CD4-positive, alpha-beta T cell treated with Interferon alpha-2 for 1 hour (primary cell): ENCODE measurements around the gene ST8SIA1.

Source experiments
- DNase-seq, 2 donors: peaks; one replicate each; pipeline ENCODE4 v3.0.0-alpha.2; 2020 to 2022

Gene ST8SIA1

DNA sequence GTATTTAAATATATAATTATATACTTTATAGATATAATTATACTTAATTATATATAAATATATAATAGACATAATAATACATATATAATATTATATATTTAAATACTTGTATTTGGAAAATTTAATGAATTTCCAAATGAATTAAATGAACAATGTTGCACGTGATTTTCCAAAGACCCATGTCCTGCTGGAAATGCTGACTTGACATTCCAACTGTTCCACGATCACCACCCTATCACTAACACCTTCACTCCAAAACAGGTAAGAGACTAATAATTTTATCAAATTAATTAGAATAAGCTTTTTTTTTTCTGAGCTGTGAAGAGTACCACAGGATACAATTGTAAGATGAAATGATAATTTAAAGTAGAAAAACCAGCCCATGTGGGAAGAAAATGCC lies 103.4 kb downstream of the ST8SIA1 start:
- DNase-seq = no peak

DNA sequence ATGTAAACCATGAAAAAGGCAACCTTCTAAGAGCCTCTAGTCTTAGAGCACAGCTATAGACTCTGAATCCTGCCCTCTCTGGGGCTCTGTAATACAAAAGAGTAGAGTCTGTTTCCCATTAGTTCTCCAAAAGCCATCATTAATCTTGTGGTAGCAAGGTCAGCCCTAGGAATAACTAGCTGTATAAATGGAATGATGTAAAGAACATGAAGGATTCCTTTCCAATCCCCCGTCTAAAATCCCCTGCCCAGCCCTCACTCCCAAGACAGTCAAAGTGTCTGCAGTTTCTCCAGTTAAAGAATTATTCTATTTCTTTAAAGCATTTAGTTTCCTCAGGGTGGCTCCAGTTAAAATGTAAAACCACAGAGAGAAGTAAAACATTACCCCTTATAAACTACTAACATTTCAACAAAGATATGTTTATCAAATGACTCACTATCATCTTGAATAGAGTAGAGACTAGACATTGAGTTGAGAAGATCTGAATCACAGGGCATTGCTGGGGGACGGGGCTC lies 104.2 kb downstream of the ST8SIA1 start:
- DNase-seq = no peak

DNA sequence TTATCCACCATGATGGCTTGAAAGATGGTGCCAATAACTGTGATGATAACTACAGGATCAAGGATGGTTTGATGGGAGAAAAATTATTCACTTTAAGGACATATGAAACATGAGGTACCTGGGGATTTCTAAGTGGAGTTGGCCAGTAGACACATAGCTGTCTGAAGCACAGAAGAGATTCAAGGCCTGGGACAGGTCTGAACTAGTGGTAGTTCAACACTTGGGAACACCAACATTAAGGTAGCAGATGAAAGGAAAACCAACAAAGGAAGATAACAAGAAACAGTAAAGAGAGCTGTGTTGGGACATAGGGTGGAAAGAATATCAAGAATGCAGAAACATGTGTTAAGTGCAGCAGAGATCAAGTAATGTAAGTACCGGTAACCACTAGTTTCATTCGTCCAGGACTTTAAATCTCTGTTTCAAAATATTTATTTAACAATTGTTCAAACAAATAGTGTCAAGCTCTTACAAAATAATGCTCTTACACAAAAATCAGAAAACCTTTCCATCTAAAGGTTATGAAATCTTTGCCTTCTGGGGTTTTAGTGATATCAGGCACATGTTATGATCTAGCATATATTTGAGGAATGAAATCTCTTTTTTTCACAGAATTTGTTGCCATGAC lies 104.7 kb downstream of the ST8SIA1 start:
- no peak for DNase-seq

DNA sequence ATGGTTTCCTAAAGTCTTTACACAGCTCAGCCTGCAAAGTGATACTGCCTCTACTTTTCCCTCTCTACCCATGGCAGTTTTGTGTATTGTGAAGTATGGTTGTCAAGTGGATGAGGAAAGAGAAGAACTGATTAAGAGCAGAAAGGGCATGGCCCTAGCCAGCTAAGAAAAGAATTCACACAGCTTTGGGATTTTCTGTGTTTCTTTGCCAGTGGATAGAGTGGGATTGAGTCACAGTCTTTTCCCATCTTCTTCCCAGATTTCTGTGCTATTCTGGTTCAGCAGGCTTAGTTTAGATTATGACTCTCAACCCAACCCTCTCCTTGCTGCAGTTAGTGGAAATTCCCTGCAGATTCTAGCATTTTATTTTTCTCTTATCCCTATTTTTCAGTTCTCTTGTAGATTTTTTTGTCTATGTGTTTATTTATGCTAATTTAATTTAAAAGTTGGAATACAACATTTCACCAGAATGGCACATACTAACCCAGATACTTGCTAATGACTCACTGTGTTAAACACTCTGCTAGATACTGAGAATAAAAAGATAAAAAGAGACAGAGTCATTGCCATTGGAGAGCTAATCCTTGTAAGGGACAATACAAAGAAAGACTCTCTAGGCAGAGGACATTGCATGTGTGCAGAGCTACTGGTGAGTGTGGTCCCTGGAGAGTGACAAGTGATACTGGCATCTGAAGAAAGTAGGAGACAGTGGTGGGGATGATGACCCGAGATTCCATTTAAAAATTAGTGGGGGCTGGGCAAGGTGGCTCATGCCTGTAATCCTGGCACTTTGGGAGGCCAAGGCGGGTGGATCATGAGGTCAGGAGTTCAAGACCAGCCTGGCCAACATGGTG lies 106.3 kb downstream of the ST8SIA1 start:
- no peak for DNase-seq

DNA sequence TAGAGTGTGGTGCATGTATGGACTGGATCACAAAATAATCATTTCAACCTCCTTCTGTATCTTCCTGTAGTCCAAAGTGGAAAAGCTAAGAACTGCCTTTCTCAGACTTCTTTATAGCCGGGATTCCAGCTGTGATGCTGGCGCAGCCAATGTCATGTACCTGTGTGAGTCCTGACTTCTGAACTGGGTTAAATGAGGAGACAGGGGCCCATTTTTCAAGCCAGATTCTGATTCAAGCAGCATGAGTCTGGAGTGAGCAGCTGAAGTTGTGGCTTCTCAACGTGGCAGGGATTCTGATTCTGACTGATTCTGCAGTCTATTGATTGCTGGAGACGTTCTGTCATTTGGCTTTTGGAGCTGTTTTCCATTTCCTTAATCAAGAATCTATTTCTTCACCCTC lies 111.2 kb downstream of the ST8SIA1 start:
- no peak for DNase-seq

DNA sequence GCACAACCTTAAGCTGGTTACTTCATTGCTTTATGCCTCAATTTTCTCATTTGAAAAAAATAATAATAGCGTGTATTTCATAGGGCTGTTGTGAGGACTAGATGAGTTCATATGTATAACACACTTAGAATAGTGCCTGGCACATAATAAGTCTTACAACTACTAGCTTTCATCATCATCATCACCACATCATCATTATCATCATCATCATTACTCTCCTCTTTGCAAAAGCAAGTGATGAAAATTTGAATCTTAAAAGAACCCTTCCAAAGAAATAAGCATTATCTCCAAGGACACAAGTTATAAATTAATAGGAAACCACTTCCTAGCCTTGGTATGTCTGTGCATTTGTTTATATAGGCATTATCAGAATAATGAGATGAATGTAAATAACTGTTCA lies 117.0 kb downstream of the ST8SIA1 start:
- no peak for DNase-seq

DNA sequence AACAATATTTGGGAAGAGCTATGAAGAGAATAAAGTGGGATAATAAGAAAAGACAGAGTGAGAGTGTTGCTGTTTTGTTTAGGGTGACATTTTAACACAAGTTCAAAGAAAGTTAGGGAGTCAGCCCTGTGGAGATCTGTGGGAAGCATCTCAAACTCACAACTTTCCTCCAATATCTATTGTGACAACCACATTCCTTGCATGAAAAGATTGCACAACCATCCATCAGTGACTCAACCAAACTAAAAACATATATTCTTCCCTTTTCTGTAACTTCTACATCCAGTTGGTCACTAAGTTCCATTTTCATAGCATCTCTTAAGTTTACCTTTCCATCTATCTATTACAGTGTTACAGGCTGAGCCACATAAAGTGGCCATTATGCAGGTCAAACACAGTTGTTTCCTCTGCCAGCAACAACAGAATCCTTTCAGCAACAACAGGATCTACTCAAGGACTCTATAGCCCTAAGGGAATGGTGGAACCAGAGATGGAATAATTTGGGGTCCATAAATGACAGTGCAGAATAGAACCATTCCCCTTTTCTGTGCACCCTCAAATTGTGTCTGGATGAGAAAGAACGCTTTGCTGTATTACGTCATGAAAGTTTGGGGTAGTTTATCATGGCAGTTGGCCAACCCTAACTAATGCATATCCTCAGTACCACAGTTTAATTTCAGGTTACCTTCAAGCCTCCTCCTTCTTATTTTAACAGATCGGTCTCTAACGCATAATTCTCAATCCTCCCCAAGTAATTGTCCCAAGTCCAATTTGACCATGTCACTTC lies 118.8 kb downstream of the ST8SIA1 start:
- DNase-seq = no peak

DNA sequence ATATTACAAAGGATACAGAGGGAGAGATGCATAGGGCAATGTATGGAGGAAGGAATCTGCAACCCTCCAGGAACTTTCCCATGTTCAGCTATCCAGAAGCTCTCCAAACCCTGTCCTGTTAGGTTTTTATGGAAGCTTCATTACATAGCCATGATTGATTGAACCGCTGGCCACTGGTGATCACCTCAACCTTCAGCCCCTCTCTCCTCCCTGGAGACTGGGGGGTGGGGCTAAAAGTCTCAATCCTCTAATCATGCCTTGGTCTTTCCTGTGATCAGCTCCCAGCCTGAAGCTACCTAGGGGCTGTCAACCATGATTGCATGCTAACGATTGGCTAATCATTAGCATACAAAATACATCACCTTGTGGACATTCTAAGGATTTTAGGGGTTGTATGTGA lies 123.4 kb downstream of the ST8SIA1 start:
- DNase-seq = no peak

DNA sequence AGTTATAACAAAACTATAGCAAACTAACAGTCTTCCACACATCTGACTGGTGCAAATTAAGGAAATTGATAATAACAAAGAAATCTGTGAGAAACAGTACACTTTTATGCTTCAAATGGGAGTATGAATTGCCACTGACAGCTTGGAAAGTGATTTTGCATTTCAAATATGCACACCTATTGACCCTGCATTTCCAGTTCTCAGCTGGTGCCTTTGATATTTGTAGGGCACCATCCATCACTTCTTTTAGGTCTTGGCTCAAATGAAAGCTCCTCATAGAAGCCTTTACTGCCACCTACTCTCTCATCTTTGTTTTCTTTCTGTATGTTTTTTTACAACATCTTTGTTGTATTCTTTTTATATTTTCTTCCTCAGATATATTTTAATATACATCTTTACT lies 125.1 kb downstream of the ST8SIA1 start:
- no peak for DNase-seq

DNA sequence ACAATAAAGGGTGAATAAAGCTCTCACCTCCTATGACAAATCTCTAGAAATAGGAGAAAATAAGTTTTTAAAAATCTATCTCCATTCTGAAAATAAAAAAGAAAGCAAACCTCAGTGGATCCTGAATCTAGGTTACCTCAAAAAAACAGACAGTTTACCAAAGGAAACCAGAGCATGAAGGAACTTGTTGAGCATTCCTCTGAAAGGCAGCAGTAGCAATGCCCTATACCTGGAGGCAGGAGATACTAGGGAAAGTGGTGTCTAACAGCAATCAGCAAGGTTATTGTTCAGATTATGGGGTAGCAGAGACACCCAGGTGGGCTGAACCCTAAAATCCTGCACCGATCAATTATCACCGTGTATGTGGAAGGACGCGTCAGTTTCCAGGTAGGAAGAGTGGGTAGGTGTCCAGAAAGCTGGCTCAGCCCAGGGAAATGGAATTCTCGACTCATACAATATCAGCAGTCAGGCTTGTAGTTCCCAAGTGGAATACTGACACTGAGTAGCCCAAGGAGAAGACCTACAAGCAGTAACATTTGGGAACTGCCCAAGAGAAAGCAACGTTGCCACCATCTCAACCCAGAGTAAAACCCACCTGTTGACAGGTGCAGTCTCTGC lies 128.3 kb downstream of the ST8SIA1 start:
- DNase-seq = no peak

DNA sequence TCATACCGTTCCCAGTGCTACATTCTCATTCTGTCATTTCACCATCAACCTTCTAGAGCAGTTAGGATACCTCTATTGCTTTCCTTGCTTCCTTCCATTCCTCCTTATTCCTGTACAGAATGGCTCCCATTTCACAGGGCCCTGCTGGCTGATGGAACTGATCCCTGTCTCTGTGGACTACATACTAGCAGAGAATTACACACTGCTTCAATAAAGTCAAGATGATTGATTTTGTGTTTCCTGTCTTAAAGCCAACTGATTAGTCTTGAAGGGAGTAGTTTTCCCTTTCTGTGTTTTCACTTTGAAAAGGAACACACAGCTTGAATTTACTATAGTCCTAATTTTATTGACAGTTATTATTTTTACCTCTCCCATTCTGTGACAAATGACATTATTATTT lies 130.1 kb downstream of the ST8SIA1 start:
- no peak for DNase-seq

DNA sequence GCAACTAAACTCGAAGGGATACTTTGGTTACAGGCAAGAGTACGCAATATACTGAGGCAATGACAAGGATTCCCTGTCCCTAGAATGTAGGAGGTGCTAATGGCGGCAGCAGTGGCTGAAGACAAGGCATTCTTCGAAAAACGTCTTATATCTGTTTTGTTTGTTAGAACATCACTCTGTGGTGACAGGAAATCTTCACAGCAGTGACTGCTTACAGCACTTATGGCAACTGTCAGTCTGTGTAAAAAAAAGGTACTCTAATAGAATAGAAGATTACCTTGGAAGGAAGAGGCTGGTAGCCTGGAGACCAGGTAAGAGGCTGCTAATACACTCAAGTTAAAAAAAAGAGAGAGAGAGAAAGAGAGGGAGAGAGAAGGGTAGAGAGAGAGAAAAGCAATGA lies 131.7 kb downstream of the ST8SIA1 start:
- no peak for DNase-seq

DNA sequence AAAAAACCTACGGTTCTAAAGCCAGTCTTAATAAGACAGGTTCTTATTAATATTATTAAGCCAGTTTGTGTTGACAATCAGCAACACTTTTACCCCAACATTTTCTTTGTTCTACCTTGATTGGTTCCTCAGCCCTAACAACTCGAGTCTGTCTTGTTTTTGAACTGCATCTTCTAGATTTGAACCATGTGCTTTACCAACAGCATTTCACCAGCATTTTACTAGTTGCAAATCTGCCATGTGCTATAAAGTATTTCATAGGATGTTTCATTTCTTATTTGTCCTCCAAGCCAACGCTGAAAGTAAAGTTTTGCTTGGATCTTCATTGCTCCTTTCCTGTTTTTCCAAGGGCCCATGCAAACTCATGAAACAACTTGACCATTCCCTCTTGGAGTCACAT lies 133.4 kb downstream of the ST8SIA1 start:
- no peak for DNase-seq

DNA sequence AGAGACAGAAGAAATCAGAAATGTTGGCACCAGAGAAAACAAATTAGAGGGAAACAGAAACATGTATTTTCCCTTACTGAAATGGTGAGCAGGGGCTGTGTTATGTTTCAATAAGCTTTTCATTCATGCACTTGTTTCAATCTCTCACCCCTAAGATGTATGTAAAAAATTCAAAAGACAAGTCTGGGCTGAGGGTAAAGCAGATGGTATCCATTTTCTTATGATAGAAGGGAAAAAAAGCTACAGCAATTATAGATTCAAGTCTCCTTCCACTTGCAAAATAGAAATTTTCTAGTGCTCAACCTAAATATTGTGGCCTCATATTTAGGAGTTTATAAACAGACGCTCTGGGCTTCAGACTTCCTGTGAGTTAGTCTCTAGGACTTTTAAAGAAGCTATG lies 138.3 kb downstream of the ST8SIA1 start:
- DNase-seq = no peak

DNA sequence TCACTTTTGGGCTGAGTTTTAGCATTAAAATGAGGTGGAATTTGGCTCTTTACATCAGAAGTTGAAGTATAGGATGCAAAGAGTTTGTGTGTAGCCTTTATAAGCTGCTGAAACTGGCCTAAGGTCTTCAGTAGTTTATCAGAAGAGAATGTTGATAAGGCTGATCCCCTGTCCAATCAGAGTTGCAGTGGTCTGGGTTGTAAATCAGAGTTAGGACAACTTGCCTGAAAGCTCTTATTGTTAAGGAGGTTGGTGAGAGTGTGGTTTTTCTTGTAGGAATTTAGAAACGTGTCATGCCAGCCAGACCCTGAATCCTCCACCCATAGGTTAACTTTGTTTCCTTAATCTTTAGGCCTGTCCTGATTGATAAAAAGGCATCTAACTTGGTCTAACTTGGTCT lies 143.5 kb downstream of the ST8SIA1 start:
- DNase-seq = no peak

DNA sequence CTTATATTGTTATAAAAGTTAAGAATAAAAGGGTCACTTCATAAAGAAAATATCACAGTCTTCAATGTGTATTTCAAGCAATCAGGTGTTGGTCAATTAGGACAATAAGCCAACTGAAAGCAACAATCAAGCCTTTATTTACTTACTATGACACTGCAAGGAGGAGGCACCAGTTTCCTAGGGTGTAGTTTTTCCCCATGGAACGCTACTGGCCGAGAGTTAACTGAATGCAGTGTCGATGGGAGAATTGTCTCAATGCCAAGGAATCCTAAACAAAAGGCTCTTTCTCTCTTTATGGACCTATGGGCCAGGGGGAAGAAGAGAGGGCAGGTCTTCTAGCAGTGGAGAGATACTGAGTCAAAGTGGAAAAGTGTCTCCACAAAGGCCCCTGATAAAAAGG lies 146.1 kb downstream of the ST8SIA1 start:
- no peak for DNase-seq

DNA sequence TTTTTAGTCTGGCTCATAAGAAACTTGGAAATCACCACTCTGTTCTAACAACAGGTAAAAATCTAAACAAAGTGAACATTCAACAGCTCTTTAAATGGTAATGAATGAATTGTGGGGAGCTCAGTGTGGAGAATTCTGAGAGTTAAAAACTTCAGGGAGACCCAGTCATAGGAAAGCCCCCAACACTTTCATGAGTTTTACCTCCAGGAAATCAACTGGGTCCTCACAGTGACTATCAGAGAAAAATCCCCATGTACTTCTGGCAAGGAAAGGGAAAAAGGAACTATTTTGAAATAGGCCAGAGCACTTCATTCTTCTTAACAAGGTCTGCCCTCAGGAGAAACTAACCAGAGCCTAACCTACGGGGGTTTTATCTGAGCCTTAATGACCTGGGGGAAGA lies 153.8 kb downstream of the ST8SIA1 start:
- no peak for DNase-seq

DNA sequence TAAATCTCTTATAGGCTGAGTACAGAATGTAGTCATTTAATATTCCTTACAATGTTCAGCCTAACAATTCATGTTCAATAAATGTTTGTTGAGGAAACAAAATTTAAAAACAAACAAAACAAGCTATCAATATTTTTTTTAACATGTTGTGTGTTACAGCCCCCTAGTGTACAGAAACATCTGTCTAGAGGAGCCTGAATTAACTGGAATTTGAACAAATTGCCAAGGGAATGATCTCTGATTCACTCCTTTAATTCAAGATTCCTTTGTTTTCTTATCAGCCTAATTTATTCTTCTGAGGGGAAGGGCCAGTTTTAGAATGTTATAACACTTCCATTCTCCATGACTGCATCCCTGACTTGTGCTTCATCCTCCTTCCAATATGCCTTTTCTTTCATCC lies 161.3 kb downstream of the ST8SIA1 start:
- peak in 1 of 2 donors; percentile 12 for DNase-seq

DNA sequence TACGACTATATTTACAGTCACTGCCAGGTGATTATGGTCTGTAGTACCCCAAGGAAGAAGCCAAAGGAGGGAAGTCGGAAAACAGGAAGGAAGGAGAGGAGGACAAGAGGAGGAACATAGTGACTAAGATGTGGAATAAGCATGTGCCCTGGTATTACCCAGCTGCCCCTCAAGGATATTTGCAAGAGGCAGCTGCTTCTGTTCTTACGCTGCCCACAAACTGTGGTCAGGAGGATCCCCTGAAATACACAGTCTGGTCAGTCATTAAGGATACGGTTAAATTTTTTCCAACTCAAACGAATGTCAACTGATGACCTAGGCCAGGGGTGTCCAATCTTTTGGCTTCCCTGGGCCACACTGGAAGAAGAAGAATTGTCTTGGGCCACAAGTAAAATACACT lies 162.0 kb downstream of the ST8SIA1 start:
- DNase-seq = no peak

DNA sequence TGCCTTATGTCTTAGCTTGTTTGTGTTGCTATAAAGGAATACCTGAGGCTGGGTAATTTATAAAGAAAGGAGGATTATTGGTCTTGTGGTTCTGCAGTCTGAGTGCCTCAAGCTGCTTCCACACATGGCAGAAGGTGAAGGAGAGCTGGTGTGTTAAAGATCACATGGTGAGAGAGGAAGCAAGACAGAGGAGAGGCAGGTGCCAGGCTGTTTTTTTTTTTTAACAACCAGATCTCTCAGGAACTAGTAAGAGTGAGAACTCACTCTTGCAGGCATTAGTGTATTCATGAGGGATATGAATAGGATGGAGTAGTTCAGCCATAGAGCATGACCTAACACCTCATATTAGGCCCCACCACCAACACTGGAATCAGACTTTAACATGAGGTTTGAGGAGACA lies 165.1 kb downstream of the ST8SIA1 start:
- DNase-seq = no peak

DNA sequence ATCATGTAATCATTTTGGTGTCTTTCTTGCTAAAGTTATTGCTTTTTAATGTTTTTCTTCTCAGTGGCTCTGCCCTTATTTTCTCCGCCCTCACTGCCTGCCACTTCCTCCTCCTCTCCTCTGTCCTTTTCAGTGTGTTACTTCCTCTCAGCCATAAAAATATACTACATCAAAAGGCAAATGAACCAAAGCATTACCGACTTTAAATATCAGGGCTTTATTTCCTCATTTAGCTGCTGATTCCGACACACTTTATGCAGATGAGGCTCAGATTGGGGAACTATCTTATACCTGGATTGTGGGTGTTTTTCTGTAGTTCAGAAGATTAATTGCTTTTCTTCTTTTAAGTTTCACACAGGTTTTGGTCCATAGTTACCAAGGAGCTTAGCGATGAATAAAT lies 170.4 kb downstream of the ST8SIA1 start:
- peak; percentile 8 to 47 for DNase-seq

DNA sequence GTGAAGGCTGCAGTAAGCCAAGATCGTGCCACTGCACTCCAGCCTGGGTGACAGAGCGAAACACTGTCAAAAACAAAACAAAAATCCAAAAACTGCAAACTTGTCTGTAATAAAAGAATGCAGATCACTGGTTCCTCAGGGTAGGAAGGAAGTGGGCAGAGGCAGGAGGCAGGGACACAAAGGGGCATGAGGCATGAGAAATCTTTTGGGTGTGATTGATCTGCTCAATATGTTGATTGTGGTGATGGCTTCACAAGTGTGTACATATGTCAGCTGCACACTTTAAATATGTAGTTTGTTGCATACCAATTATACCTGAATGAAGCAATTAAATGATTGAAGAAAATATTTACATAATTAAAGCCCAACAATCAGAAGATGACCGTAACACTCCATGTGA lies 170.9 kb downstream of the ST8SIA1 start:
- DNase-seq = peak in 1 of 2 donors; percentile 27

DNA sequence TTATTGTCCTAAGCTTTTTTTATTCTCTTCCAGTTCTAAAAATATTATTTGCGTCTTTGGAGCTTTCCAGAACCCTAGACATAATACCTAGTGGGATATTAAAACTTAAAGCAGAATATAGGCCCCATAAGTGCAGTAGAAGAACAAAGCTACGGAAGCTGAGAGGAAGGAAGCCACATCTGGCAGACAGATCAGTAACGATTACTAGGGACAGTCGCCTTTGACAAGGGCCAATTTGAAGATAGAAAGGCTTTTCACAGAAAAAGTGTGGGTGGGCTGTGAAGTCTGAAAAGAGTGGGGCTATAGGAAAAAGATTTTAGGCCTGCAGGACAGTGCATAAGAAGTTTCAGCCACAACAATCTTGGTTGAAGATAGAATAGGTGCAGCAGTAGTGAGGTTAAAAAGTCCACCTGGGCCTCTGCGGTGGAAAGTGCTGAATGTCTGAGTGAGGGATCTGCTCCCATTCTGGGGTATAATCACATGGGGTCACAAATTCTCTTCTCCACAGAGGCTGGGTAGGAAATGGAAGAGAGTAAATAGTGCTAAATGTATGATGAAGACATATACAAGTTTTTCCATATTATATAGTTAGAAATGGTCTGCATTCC lies 174.0 kb downstream of the ST8SIA1 start:
- peak in 1 of 2 donors; percentile 29 for DNase-seq
